Activated T-helper 1 cell treated with anti-CD3 and anti-CD28 coated beads, Interleukin-2, amount 50 U/mL, for 16 hours (primary cell): ENCODE measurements around the gene DTNB.

Experiments used
- DNase-seq, 2 donors: peaks; one replicate each; pipeline ENCODE4 v3.0.0-alpha.2; 2020; ENCODE audit warnings: low read depth in 1 of 2, low spot score in 1 of 2

Gene DTNB

DNA sequence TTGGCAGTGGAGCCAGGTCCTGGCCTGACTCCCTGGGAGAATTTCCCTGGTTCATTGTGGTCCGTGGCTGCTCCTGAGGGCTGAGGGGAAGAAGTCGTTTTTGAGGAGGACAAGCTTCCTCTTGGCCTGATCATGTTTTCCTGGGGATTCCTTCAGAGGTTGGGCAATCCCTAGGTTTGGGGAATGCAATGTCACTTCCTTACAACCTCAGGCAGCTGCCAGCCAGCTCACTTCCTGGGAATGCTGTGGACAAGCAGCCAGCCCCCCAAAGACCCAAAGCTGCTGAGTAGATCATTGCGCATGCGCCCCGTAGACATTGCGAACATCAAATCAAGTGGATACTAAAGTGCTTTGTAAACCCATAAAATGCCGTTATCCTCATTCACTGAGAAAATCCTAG lies 324.0 kb downstream of the DTNB start:
- DNase-seq: no peak

DNA sequence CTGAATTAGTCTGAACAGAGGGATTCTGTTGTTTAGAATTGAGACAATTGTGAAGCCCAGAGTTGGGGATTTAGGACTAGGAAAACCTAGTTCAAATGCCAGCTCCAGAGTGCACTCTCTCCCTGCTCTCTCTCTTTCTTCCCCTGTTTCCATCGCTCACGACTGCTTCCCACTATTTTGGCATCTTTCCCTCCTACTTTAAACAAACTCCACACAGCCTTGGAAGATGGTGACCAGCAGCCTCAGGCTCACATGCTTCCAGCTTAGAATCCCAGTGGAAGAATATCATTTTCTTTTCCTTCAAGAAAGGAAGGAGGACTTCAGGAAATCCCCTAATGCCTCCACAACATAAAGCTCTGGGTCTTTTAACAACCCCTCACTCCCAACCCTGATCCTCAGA lies 325.5 kb downstream of the DTNB start:
- DNase-seq: no peak

DNA sequence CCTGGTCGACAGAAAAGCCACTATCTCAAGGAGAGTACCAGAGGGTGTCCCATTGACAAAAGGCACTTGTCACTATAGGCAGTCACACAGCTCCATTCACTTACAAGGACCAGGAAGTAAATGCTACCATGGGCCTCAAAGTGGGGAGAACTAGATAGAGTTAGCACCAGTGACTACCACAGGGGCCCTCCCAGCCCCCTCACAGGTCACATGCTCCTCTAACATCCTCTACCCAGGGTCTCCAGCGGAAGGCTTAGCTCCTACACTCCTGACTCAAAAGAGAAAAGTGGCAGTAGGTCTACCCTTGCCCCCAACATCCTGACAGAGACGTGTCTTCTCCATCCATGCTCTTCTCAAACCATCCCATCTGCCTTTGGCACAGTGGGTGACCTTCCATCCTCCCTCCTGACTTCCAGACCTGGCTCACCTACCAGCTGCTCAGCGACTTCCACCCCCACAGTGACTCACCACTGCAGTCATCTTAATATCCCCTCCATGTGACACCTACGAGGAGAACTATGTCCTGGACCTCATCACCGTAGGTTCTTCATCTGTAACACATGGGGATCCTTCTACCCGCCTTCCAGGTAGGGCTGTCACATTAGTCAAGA lies 326.1 kb downstream of the DTNB start:
- DNase-seq: no peak

DNA sequence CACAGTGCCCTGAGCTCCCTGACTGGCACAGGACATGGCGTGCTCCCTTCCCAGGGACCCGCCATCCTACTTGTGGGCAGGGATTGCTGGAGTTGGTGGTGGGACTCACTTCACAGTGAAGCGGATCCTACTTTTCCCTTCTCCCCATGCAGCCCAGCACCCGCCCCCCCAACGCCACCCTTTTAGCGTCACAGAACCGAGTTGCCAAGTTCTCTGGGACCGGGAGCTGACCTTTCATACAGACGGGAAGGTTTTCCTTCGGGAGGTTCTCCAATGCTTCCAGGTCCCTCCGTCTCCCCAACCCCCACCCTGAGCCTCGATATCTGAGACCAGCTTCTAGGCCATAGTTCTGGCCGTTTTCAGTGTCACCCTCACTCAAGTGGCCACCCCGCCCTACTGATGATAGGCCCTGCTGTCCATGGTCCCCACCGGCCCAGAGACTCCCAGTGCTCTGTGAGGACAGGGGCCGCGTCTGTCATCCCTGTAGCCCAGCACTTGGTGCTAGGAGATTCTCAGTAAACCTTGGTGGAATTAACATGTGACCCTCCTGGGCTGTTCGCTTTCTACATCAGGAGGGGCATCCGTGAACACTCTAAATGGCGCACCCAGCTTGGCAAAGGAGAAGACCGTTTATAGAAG lies 330.1 kb downstream of the DTNB start:
- DNase-seq: no peak

DNA sequence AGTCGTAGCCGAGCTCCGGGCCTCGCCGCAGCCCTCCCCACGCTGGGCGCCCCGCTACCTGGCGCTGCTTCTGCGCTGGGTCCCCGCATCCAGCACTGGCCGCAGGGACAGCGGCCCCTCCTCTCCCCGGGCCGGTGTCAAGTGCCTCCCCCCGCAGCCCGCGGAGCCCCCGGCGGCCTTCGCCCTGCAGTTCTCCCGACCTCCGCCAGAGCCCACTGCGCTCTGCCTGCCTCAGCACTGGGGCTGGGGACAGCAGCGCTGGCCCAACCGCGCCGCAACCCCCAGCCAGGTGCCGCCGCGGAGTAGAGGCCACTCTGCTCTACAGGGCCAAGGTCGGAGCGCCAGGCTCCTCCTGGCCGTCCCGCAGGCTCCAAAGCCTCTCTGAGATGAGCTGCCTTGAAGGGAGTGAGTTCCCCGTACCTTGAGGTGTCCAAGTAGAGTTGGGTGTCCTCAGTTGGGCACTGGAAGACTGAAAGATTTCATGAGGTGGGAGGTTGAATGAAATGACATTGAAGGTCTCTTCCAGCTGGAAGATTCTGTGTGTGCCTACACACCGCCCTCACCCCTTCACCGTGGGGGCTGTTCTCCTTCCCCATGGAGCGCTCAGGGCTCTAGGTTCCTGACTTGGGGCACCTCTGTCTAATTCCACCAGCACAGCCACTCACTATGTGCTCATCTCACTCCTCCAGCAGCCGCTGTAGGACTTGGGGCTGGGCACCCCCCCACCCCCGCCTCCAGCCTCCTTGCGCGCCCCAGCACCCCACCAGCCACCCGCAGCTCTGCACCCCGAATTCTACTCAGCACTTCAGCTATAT lies 330.8 kb downstream of the DTNB start:
- DNase-seq: peak; percentile 43 to 70

DNA sequence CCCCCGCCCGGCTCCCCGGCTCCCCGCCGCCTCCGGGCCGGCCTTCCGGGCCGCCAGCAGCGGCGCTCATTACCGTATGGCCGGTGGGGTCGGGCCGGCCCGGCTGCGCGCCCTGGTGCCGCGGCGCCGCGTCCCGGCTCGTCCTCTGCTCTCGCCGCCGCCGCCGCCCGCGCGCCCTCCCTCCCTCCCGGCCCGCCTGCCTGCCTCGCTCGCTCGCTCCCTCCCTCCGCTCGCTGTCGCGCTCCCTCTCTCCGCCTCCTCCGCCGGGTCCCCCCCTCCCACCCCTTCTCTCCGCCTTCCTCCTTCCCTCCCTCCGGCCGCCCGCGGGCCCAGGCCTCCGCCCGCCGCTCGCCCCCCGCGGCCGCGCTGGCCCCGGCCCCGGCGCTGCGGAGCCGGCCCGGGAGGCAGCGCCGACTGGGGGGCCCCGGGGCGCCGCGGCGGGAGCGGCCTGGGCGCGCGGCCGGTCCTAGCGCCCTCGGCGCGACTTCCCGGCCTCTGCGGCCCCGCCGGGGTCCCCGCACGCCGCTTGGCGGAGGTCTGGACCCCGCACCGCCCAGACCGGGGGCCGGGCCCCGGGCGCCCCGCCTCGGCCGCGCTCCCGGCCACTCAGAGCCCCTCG lies 331.5 kb downstream of the DTNB start, which contains the start of gene DNMT3A:
DNMT3A (minus strand) TSS at position 173 of the 619 bp plus-strand sequence. CDS start 27,941 bp downstream, outside the sequence.
- peak; percentile 36 to 55 for DNase-seq

DNA sequence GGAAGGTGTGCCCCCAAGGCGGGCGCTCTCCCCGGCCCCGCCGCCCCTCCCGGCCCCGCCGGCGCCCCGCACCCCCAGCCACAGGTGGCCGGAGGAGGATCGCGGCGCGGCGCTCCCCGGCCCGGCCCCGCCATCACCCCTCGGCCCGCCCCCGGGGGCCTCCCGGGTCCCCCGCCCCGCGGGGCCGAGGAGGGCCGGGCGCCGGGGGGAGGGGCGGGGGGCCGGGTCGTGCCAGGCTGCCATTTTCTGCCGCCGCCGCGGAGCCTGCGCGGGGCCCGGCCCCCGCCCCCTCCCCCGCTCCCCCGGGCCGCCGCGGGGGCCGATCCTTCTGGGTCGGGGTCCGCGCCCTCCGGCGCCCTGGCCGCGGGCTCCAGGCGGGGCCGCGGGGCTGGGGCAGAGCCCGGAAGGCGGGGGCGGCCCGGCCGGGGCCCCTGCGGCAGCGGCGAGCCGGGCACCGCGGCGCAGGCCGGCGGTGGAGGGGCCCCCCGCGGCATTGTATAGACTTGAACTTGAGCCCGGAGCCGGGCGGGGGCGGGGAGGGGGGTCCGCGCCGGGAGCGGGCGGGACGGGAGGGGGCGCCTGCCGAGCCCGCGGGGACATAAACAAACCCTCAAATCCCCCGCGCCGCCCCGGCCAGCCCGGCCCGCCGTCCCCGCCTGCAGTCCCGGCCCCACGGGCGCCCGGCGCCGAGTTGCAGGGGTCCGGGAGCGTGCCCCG lies 332.2 kb downstream of the DTNB start:
- no peak for DNase-seq

DNA sequence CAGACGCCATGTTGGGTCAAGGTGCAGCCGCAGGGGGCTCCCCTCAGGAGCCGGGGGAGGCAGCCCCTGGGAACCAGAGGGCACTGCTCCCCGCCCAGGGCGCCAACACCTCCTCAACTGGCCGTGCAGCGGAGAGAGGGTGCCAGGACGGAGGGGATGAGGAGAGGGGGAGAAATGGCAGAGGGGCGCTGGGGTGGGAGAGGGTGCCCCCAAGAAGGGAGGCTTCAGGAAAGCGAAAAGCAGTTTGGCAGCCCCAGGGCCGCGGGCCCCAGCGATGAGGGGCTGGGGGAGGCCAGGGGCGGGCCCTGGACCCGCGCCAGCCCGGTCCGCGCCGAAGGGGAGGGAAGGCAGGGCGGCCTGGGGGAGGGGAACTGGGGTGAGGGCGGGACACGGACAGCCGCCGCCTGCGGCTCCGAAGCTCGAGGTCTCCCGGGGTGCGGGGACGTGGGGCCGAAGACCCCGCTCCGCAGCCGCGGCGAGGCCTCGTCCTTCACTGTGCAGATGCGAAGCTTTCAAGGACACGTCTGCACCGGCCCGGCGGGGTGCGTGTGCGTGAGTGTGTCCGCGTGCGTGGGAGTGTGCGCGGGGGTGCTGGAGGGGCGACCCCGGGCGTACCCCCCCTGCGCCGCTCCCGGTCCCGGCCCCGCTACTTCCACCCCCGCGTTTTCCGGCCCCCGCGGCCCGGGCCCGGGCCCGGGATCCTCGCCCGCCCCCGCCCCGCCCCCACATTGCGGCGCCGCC lies 333.0 kb downstream of the DTNB start:
- DNase-seq: no peak

DNA sequence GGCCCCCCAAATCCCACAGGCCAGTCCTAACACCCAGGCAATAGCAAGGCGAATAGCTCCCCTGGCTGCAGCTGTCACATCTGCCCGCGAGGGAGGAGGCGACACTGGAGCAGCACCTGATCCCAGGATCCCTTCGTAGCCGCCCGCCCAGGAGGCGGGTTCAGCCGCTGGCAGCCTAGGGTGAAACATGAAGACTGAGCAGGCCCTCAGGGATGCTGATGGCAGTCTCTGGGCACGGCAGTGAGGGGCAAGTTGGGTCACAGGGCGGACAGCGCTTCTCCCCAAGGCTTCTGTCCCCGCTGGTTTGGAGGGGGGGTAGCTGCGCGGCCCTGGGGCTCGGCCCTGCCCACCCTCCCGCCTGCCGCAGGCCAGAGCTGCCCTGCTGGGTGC lies 333.6 kb downstream of the DTNB start:
- no peak for DNase-seq

DNA sequence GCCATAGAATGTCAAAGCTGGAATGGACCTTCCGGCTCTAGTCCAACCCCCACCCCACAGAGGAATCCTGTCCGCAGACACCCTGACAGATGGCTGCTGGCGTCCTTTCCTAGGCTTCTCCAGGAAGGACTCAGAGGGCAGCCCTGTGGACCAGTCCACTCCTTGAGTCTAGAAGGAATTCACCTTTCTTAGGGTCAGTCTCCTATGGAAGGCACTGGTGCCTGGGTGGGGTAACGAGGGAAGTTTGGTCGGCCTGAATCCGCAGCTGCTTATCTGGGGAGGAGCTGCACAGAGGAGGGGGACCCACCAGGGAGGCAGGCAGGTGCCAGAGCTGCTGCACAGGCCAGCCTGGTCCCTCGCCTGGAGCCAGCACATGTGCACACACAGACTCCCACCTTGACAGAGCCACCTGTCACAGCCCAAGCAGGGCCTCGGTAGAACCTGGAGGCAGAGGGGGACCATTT lies 334.1 kb downstream of the DTNB start:
- DNase-seq: no peak

DNA sequence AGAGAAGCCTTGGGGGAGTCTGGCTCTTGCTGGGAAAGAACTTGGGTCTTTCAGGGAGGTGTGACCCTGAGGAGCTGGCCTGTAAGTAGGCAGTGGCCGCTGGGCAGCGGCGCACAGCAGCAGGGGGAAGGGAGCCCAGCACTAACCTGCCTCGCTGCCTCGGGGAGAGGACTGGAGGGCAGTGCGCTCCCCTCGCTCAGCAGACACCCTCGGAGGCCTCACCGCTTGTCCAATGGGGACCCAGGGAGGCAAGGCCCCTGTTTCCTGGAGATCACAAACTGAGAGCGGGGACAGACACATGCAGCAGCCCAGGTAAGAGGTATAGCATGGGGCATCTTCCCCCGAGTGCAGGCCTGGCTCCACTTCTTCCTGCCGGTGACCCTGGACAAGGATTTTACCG lies 335.0 kb downstream of the DTNB start:
- no peak for DNase-seq

DNA sequence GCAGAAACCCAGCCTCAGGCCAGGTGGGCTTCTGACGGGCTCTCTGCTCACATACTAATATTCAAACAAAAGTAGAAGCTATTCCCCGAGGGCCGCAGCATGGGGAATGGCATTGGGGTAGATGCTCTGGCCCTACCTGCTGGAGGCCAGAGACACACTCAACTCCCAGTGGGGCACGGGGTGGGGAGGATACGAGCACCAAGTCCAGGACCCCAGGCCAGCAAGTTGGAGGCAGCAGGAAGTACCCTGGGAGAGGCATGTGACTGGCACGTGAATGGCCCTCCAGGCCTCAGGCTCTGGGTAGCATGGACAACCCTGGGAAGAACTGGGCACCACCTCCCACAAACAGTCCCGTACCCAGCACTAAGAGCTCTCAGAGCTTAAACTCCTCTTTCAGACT lies 335.5 kb downstream of the DTNB start:
- no peak for DNase-seq

DNA sequence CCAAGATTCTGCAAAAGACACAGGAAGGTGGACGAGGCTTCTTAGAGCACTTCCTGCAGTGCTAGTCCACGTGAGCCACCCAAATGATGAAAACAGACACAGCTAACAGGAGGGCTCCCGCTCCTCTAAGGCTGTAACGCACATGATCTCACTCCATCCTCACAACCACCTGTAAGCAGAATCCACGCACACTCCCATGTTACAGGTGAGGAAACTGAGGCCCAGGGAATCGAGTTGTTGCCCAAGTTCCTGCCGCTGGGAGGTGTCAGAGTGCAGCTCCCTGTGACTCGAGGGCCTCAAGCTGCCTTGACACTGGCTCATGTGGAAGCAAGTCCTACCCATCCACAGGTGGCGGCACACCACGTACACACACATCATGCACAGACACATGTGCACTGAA lies 336.1 kb downstream of the DTNB start:
- no peak for DNase-seq

DNA sequence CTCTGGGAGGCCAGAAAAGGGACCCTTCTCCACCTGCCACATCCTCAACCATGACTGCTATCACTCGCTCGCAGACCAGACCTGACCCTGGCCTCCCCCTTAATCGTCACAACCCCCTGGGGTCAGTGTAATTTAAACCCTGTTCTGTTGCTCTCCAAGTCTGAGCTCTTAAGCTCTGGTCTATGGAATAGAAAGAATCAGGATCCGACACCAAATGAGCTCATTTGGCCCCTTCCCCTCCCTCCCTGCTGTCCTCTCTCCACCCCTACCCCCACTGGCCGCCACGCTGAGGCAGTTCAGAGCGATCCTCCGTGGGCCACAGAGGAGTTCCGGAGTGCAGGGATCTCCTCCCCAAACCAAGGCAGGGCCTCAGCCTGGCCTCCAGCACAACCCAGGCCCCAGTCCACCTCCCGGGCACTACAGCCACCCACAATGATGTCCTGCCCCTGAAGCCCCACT lies 337.0 kb downstream of the DTNB start:
- DNase-seq: no peak

DNA sequence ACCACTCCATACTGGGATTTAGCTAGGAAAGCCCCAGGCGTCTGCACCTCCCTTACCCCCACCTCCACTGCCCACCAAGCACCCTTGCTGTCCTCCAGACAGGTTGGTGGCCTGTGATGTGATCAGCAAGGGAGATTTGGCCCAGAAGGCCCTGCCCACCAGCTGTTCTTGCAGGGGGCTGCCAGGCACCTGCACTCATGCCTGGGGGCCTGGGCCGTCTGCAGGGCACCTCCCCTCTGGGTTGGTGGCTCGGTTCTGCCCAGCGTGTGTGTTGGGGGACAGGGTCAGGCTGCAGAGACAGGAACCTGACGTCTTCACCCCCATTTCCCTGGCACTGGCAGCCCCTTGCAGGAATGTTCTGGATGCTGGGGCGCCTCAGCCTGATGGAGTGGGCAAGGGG lies 337.4 kb downstream of the DTNB start:
- DNase-seq: no peak

DNA sequence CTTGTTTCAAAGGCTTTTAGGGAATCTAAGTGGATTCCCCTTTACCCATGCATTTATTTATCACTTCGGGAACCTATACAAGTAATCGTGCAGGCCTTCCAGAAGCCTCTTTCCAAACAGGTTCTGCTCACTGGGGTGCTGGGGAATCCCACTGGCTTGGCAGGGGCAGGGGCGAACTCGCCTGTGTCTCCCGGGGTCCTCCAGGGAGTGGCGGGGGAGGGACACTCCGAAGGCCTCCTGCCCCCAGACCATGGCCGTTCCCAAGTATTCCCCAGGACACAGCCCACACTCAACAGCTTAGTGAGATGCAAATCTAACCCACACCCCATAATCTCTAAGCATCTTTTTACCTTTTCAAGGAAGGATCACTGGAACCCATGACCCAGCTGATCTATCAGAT lies 338.2 kb downstream of the DTNB start:
- no peak for DNase-seq

DNA sequence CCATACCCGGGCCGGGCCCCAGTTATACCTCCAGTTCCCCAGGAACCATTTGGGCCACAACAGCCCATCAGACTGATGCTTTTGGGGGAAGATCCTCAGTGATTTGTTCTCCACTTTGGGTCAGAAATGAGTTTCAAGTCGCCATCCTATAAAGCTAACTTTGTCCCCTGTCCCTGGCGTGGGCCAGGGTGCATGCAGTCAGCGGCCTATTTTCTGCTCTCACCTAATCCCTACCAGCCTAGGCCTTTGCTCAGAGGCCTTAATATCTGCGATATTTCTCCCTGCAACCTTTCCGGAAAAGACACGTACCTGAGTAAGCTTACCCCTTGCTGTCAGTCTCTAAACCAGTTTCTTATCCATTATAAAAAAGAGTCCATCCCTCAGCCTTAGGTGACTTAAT lies 338.9 kb downstream of the DTNB start:
- no peak for DNase-seq

DNA sequence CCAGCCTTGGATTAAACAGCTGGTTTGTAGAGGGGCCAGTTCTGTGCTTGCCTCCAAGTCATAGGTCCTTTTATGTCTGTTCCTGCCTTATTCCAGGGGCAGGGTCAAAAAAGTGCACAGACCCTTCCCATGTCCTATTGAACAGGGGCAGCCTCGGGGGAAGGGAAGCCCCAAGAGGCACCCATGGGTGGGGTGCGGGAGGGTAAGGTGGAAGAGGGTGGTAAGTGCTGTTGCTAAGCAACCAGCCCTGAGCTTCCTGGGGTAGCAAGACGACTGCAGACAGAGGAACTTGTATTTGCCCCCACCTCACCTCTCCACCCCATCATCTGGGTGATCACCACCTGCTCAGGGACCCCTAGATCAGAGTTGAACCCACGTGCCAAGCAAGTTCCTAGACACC lies 339.4 kb downstream of the DTNB start:
- no peak for DNase-seq

DNA sequence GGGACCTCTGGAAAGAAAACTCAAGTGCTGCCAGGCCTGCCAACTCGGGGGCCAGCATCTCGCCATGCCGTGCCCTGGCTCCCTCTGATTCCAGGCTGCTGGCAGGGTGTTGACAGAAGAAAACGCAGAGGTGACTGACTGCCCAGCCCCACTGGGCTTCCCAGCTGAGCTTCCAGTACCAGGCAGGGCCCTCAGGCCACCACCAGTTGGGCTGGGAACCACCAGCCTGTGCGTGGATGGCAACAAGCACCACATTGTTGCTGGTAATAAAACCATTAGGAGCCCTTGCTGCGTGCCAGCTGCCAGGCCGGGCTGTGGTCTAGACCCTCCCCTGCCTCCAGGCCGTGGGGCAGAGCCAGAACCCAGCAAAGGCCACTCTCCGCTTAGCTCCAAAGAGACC lies 340.8 kb downstream of the DTNB start:
- no peak for DNase-seq

DNA sequence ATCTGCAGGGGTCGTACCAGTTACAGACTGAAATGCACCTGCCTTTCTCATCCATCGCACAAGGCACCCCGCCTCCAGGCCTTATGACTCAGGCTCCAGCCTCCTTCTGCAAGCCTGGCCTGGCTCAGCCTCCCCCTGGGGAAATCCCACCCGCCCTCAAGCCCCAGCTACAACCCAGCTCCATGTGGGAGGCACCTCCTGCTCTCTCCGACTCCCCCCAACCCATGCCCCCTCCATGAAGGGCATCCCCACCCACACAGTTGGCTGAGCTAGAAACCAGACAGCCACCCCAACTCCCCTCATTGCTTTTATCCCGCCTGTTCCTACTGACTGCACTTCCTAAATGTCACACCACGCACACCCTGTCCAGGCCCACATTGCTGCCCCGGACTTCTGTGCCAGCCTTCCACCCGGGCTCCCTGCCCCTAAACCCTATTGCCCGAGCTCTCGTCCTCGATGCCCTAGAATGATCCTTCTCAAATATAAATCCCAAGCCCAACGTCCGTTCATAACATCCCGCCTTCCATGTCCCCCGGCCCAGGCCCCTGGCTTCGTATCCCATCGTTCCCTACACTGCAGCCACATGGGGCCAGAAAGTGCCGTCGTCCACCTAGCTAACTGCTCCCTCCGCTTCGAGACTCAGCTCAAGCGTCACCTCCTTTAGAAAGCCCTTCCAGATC lies 341.6 kb downstream of the DTNB start:
- no peak for DNase-seq
